Epidermal melanocyte (primary cell): ENCODE data around the gene PPP2R2D.

Experiments used
- DNase-seq: peaks from one replicate; pipeline ENCODE4 v3.0.0; 2011; ENCODE audit warnings: low spot score; ENCODE audit not compliant: insufficient read length

Gene PPP2R2D

DNA sequence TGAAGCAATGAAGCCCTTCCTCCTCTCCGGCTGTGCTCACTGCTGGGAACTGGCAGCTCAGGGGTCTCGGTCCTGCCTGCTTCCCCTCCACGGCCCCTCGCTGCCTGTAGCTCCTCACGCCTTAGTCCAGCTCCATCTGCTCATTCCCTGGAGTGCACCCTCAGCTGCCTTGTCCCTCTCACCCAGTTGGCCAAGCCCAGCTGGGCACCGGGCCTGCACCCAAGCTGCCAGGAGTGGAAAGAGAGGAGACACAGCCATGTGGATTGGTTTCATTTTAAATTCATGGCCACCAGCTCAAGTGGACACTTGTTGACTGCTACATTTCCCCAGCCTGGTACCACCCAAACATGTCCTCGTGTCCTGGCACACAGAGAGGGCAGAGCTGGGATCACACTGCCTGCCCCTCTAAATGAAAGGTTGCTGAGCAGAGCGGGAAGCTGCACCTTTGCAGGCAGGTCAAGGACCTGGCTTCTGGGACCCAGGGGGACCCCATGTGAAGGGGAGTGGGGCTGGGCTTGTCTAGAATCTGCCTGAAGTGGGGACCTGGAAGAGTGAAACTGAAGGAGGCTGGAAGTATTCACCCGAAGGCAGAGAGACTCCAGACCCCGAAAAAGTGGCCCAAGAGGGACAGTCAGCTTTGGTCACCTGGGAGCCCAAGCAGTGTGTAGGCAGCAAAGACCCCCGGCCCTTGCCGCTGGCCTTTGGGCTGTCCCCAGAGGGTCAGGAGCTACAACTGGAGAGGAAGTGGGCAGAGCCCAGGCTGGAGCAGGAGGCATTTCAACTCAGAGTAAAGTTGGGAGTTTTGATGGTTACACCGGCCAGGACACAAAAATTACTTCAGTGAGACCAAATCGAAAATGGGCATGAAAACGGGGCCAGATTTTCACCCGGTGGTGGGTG lies 95.9 kb downstream of the PPP2R2D start:
- DNase-seq, result no peak

DNA sequence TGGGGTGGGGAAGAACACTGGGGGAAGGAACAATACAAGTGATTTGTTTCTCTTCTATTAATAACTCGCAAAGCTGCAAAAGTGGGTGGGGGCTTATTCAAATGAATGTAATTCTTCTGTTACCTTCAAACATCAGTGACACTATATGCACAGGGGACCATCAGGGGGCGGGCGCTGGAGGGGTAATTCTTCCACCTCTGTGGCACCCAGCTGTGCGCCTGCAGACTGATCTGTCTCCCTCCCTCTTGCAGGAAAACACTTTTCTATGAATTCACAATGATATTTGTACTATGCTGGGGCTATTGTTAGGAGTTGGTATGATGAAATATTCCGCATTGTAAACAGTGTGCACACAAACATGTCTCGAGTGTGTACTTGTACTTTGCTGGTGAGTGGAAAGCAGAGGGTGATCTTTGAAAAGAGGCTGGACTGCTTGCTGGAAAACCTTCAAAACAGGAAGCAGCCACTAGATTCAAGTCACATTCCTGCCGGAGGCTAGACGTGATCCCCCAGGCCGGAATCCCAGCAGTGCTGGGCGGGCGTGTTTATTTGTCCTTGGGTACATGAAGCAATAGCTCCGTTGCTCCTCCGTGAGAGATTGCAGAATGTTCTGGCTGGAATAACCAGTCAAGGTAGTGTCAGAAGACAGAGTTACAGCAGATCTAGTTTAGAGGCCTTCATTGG lies 96.7 kb downstream of the PPP2R2D start:
- DNase-seq, result peak; percentile 71

DNA sequence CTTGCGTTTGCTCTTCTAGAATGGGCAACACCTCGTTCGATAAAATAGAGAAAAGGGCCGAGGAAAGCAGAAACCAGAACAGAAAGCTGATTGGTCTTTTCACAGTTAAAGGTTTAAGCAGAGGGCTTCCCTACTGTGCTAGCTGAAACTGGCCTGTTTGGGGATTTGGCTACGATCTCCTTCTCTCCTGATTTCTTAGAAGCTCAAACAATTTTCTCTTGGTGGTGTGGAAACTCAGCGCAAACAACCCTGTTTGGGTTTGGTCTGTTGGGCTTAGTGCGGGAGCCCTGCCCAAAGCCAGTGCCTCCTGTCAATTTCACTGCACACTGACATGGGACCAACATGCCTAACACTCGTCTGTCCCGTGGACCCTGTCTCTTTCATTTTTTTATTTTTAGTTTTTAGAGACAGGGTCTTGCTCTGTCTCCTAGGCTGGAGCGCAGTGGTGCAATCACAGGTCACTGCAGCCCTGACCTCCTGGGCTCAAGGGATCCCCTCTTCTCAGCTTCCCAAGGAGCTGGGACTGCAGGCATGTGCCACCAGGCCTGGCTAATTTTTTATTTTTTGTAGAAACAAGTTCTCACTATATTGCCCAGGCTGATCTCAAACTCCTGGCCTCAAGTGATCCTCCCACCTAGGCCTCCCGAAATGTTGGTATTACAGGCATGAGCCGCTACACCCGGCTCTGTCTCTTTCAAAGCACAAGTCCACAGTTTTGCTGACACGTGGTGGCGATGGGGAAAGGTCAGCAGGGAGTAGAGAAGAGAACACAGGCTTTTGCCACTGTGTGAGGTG lies 97.4 kb downstream of the PPP2R2D start:
- no peak for DNase-seq

DNA sequence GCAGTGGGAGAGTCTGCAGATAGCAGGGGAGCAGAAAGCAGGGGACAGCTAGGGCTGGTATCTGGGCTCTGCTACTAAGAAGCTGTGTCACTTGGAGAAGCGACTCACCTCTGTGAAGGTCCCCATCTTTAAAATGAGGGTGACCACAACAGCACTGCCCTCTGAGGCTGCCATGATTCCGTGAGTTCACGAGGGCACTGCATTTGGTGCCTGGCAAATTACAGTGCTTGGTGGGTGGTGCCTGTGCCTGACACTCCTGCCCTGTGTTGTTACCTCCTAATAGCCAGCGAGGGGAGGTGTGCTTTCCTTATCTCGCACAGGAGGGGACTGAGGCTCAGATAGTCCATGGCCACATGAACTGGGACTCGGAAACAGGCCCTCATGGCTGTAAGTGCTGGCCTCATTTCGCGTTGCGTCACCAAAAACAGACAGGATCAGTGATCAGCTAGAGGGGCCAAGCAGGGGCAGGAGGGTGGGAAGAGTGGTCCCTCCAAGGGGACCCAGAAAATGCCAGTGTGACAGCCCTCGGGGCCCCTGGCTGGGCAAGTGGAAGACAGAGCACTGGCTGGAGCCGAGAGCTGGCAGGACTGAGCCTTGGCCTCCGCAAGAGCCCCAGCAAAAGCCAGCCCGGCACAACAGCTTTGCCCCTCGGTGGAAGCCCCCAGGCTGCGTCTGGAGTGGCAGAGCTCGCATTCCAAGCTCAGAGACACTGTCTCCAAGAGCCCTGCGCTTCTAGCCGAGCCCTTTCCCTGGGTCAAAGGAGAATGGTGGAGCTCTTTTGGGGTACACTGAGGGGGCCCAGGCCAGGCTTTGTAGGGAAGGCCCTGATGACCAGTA lies 98.3 kb downstream of the PPP2R2D start:
- no peak for DNase-seq

DNA sequence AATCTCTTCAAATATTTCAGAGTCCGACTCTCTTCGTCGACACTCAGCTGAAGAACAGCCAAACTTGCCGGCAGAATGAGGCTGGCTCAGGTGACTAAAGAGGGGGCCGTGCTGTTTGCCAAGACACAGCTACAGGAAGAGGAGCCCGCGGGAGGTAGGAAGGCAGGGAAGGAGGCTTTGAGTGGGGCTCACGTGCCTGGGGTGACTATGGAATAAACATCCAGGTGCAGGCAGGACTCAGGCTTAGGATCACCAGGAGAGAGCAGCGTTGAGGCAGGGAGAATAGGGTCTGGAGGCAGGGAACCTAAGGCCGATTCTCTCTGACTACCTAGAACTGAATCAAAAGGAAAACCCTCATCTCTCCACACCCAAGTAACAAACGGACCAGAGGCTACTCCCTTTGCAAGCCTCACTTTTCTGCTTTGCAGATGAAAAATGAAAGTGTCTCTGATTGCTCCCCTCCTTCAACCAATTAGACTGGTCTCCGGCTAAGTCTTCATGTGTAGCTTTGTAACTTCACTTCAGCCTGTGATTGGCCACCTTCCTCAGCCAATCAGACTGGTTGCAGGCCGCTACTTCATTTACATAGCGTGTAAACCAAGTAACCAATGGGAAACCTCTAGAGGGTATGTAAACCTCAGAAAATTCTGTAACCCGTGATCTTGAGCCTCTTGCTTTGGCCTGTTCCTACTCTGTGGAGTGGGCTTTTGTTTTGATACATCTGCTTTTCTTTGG lies 100.6 kb downstream of the PPP2R2D start:
- DNase-seq, result no peak

DNA sequence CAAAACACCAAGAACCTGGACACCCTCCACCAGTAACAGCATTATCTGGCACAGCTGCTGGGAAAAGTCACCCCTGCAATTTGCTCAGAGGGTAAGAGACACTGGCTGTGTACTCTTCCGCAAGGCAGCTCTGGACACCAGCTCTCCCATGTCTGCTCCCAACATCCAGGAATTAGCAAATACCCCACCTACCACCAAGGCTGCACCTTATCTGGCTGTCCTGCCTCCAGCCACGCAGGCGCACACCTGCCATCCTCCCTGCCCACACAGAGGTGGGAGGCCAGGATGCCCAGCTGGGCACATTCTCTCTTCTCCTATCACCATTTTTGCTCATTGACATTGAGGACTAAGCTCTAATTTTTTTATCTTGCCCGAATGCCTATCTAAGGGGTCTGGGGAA lies 101.2 kb downstream of the PPP2R2D start:
- no peak for DNase-seq

DNA sequence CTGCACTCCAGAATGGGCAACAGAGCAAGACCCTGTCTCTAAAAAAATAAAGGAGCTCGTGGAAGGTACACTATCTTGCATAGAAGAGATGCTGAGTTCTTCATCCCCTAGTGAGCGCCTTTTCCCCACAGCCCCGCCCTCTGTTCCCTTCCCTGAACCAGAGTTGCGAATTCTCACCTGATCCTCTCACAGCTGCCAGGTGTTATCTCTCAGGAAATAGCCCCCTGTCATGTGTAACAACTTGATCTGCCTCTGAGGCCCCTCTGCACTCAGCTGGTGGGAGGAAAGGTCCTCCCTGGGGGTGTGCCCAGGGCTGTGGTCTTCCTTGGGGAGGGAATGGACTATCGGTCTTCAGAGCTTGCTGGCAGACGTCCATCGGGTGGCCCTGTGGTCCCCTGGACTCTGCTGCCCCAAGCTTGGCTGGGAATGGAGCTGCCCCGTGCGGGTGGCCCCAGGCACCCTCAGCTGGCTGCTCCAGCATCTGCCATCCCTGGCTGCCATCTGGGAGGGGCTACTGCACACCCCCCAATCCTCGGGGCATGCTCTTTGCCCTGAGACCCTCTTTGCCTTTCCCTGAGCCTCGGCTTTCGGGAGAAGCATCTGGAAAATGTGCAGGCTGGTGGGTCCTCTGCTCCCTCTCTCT lies 102.6 kb downstream of the PPP2R2D start:
- no peak for DNase-seq

DNA sequence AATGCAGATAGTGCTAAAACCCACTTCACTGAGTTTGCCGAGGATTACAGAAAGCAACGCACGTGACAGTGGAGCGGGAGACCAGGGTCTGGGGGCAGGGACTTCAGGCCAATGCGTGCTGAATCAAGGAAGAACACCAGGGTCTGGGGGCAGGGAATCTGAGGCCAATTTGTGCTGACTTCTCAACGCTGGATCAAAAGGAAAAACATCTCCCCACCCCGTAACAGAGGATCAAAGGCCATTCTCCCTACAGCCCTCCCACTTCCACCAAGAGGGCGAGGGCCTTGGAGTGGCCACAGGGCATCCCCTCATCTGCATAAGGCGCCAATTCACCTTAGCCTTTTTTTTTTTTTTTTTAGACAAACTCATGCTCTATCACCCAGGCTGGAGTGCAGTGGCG lies 103.2 kb downstream of the PPP2R2D start:
- DNase-seq, result no peak

DNA sequence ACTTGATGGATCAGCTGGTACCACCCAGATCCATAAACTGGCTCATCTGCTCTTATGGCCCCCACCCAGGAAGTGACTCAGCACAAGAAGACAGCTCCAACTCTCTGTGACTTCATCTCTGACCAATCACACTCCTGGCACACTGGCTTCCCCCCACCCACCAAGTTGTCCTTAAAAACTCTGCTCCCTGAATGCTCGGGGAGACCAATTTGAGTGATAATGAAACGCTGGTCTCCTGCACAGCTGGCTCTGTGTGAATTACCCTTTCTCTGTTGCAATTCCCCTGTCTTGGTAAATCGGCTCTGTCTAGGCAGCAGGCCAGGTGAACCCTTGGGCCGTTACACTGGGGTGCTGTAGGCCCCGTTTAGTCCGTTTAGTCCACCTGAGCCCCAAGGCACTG lies 104.3 kb downstream of the PPP2R2D start:
- DNase-seq, result no peak

DNA sequence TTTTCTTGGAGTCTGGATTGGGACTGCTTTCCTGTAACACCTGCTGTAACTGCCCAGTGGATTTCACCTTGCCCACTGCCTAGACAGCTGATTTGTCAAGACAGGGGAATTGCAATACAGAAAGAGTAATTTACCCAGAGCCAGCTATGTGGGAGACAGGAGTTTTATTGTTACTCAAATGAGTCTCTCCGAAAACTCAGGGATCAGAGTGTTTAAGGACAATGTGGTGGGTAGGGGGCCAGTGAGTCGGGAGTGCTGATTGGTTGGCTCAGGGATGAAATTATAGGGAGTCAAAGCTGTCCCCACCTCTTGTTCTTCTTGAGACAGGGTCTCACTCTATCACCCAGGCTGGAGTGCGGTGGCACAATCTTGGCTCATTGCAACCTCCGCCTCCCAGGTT lies 106.2 kb downstream of the PPP2R2D start:
- no peak for DNase-seq

DNA sequence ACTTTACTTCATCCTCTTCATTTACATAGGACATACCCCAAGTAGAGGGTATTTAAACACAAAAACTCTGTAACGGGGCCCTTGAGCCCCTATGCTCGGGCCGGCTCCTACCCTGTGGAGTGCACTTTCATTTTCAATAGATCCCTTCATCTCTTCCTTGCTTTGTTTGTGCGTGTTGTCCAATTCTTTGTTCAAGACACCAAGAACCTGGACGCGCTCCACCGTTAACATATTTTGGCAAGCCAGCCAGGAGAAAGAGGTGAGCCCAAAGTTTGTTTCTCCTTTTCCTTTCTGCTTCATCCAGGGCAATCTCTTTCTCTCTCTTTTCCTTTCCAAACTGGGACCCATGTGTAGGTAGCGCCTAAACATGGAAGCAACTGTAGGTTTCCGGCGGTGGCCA lies 106.9 kb downstream of the PPP2R2D start:
- no peak for DNase-seq
